HG03521 (cell line): ENCODE results near the gene WDR46.

Source experiments
- ATAC-seq: cut with Tn5 transposase; IDR thresholded peaks from one replicate; pipeline ENCODE4 v1.9.1; 2021; ENCODE audit warnings: mild to moderate bottlenecking, moderate library complexity; ENCODE audit not compliant: unreplicated experiment

The WDR46 gene

GRCh38 chr6:33314515-33314942 is 25.5 kb upstream of the WDR46 start:
- no peak for ATAC-seq

DNA sequence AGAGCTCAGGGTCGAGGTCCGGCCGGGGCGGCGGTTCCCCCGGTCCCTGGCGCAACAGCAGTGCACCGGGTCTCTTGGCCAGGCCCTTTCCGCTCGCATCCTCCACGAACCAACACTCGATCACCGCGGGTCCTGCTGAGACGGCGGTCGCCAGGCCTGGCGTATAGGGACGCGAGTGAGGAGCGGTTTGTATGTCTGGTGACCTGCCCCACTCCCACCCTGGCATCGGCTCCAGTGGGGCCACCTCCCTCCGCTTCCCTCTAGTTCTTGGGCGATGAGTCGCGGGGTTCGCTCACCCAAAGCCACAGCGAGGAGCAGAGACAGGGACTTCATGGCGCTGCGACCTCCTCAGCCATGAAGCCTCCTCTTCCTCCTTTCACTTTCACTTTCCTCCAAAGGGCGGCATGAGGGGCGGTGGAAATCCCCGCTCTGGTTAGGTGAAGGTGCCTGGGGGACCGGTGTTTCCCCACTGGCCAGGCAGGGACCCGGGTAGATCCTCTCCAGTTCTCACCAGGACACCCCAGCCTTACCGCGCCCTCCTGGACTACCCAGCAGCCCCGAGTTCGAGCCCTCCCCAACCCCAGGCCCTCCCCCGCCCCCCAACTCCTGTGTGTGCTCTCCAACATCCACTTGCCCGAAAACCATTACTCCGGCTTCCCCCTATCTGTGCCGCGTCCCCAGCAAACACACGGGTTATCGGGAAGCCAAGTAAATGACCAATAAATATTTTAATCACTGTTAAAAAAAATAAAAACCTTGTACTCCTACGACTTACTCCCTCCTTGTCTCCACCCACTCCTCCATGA is 24.9 kb upstream of the WDR46 start, which contains the start of gene TAPBP:
TAPBP (minus strand) TSS at position 370 of the 806 bp plus-strand sequence; CDS start at position 333, 37 bp downstream.
- peak; percentile 23 for ATAC-seq

DNA sequence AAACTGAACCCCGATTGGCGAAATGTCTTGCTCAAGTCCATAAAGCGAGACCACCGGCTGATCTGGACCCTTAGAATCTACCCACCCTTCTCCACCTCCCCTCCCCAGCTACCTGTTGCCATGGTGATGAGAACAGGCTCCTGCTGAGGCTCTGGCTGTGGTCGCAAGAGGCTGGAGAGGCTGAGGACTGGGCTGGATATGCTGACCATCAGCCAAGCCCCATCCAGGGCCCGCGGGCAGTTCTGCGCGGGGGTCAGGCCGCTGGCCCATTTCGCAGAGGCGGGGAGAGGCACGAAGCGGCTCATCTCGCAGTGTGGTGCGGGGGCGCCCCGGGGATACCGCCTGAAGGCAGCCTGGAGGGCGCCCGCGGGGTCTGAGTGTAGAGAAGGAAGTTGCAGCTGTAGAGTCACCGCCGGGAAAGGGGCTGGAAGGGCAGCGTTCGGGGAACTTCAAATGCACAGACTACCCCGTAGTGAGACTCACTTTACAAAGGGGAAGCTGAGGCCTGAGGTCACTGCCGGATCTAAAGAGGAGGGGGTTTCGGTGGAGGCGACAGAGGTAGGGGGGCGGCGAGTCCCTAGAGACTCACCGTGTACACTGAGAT is 24.2 kb upstream of the WDR46 start:
- ATAC-seq = no peak

GRCh38 chr6:33312361-33313104 is 23.5 kb upstream of the WDR46 start:
- no peak for ATAC-seq

GRCh38 chr6:33306356-33306755 is 17.3 kb upstream of the WDR46 start:
- no peak for ATAC-seq

- ATAC-seq = no peak
Observed at GRCh38 chr6:33305052-33305451, 16.0 kb upstream of the WDR46 start.

GRCh38 chr6:33304216-33304615 is 15.2 kb upstream of the WDR46 start:
- no peak for ATAC-seq

GRCh38 chr6:33301877-33302276 is 12.8 kb upstream of the WDR46 start:
- no peak for ATAC-seq

DNA sequence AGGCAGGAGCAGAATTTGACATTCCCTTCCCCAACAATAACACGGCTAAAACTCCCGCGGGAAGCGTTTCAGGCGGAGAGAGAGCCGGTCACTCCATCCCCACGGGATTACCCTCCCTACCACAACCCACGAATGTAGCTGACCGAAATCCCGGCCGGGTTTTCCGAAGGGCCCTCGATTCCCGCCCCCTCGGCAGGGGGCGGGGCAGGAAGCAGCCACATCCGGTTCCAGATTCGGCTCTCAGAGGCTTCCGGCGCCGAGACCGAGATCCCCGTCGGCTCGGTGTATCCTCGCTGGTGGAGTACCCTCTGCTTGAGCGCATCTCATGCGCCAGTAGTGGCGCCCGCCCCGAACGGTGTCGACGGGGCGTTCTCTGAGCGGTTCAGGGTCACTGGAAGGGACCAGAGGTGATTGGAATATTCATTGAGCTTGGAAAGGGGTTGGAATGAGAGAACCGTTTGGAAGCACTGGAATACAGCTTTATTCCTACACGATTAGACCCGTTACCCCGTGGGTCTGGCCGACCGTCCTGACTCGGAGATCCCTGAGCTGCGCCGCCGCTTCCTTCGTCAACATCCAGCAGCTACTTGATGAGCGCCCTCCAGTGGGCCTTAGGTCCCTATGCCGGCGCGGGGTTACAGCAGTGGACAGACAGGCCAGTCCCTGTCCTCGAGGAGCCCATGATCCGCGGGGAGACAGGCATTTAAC is 10.4 kb upstream of the WDR46 start:
- ATAC-seq = peak; percentile 52

DNA sequence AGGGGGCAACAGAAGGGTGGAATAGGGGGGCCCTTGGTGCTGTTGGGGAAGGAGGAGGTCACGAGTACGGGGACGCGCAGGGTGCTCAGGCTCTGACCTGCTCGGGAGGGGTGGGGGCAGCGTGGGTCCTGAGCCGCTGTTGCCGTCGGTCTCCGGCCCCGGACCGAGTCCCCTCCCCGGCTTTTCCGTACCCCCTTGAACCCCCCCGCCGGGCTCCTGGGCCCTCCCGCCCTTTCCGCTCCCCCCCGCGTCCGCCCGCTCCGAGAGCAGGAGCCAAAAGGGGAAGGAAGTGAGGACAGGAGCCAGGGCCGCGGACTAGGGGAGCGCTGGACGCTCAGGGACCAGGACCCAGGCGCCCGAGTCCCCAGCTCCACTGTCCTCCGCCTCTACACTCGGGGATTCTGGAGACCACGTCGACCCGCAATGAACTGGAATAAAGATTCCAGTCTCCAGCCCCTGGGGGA is 9.8 kb upstream of the WDR46 start, which contains the start of gene RGL2:
RGL2 (minus strand) TSS at position 170 of the 464 bp plus-strand sequence. CDS start 332 bp downstream, outside the sequence.
- peak; percentile 23 for ATAC-seq

- ATAC-seq = peak; percentile 16
Observed at GRCh38 chr6:33297956-33298772, 9.1 kb upstream of the WDR46 start.

DNA sequence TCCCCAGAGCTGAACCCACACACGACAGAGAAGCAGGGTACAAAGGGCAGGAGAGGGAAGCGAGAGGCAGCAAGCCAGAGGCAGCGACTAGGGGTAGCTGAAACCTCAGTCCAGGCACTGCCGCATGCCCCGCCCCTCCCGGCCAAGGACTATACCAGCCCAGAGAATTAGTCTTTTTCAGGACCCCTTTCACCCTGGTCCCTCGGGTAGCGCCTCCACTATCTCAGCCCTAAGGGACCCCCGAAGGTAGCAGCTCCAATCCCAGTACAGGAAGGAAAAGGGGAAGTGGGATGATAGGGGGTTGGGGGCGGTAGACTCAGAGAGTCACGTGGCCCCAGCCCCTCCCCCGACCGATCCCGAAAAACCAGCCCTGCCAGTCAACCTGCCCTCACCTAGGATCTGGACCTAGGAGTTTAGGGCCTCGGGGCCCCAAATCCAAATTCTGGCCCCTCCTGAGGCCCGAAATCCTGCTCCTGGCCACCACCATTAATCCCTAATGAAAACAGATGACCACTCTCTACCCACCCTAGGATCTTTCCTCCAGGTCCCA is 8.4 kb upstream of the WDR46 start:
- no peak for ATAC-seq

DNA sequence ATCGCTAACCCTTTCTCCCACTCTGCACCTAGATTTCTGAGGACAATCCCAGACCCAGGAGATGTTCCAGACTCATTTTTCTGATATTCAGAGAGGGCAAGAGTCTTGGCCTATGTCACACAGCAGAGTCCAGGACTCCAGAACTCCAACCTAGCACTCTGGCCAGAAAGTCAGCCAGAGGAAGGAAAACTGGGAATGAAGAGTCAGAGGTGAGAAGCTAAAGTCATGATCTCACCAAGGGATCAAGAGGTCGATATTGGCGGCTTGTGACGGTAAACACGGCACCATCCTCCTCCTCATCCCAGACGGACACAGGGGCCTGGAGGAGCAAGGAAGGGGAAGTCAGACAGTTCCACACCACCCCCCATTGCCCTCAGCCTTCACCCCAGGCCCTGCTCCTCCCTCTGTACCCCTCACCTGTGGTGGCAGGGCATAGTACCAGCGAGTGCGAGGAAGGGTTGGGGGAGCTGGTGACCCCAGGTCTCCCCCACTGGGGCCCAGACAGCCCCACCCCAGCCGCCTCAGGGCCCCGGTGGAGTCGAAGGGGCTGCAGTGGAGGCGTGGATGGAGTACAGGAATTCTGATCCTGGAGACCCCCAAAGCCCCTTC is 7.9 kb upstream of the WDR46 start:
- no peak for ATAC-seq

- ATAC-seq = no peak
Observed at GRCh38 chr6:33295621-33296369, 6.8 kb upstream of the WDR46 start.

GRCh38 chr6:33294086-33294823 is 5.2 kb upstream of the WDR46 start:
- ATAC-seq = no peak

- no peak for ATAC-seq
Observed at GRCh38 chr6:33292996-33293682, 4.1 kb upstream of the WDR46 start.

DNA sequence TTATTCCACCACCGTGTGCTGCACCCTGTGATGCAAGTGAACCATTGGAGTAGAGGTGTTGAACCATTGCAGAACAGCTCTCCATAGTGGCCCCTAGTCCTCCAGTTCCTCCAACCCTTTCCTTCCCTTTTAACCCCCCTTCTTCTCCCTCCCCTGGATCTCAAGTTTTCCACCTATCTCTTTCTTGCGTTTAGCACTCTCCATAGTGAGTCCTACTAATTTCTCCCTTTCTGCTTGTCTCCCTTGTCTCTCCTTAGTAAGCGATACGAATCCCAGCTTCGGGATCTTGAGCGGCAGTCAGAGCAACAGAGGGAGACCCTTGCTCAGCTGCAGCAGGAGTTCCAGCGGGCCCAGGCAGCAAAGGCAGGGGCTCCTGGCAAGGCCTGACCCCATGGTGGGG is 1.4 kb upstream of the WDR46 start:
- ATAC-seq = no peak
